IPS-NIHi11 (cell line): ENCODE measurements around the gene HOXC11.
A peak's percentile ranks its signal among the peaks of the same experiment; 100 is the strongest.

ENCODE experiments used
- DNase-seq: peaks from one replicate; pipeline ENCODE4 v3.0.0; 2012; ENCODE audit warnings: mixed read lengths, low spot score

HOXC11 gene

GRCh38 chr12:53984901-53985691 is 12.2 kb downstream of the HOXC11 start, which contains the start of gene HOXC10:
Gene HOXC10 (plus strand): TSS chr12:53985146. CDS start chr12:53985260, 114 bp downstream.
- DNase-seq, result peak; percentile 92

GRCh38 chr12:53985692-53985993 is 12.7 kb downstream of the HOXC11 start:
- DNase-seq, result no peak

- DNase-seq, result peak; percentile 41
Measured at GRCh38 chr12:53985994-53986685, 13.2 kb downstream of the HOXC11 start.

GRCh38 chr12:53986686-53987483 is 14.0 kb downstream of the HOXC11 start:
- no peak for DNase-seq

- no peak for DNase-seq
Measured at GRCh38 chr12:53987787-53988230, 14.9 kb downstream of the HOXC11 start.

GRCh38 chr12:53988541-53989226 is 15.8 kb downstream of the HOXC11 start:
- no peak for DNase-seq

GRCh38 chr12:53989227-53990113 is 16.5 kb downstream of the HOXC11 start:
- no peak for DNase-seq

GRCh38 chr12:53990311-53991076 is 17.6 kb downstream of the HOXC11 start:
- DNase-seq, result no peak

GRCh38 chr12:53991077-53991460 is 18.1 kb downstream of the HOXC11 start:
- DNase-seq, result no peak

- no peak for DNase-seq
Measured at GRCh38 chr12:53992377-53992889, 19.5 kb downstream of the HOXC11 start.

- no peak for DNase-seq
Measured at GRCh38 chr12:53993162-53994008, 20.5 kb downstream of the HOXC11 start.

GRCh38 chr12:53994009-53994263 is 21.0 kb downstream of the HOXC11 start:
- DNase-seq, result no peak

GRCh38 chr12:53994264-53995001 is 21.5 kb downstream of the HOXC11 start:
- no peak for DNase-seq

- DNase-seq, result no peak
Measured at GRCh38 chr12:53995002-53995377, 22.1 kb downstream of the HOXC11 start.

- DNase-seq, result peak; percentile 74
Measured at GRCh38 chr12:53995378-53996239, 22.7 kb downstream of the HOXC11 start.

GRCh38 chr12:53996240-53997203 is 23.6 kb downstream of the HOXC11 start:
- no peak for DNase-seq
